ENCODE data around the gene LHPP.
"Not testable (repeated sequence)": the region's sequence is repeated elsewhere in the genome, so short reads cannot be mapped to it uniquely, and the experiment has no call there.

The LHPP gene

GRCh38 chr10:124576526-124577420, 115.2 kb downstream of the LHPP start:
- no peak for DNase-seq

GRCh38 chr10:124577651-124578050, 116.0 kb downstream of the LHPP start:
- DNase-seq: no peak

GRCh38 chr10:124578231-124579010, 116.8 kb downstream of the LHPP start:
- DNase-seq: no peak

- no peak for DNase-seq
Measured at GRCh38 chr10:124579011-124579399, 117.4 kb downstream of the LHPP start.

GRCh38 chr10:124586142-124586541, 124.5 kb downstream of the LHPP start:
- no peak for DNase-seq

GRCh38 chr10:124587811-124588211, 126.2 kb downstream of the LHPP start:
- DNase-seq: no peak

GRCh38 chr10:124588341-124588735, 126.7 kb downstream of the LHPP start:
- DNase-seq: not testable (repeated sequence)

GRCh38 chr10:124588736-124589490, 127.3 kb downstream of the LHPP start:
- DNase-seq: no peak

GRCh38 chr10:124589491-124590041, 127.9 kb downstream of the LHPP start:
- DNase-seq: no peak

- no peak for DNase-seq
Measured at GRCh38 chr10:124590216-124591122, 128.8 kb downstream of the LHPP start.

GRCh38 chr10:124591123-124591495, 129.5 kb downstream of the LHPP start:
- DNase-seq: no peak

GRCh38 chr10:124592101-124592500, 130.5 kb downstream of the LHPP start:
- no peak for DNase-seq

GRCh38 chr10:124592736-124593430, 131.3 kb downstream of the LHPP start:
- no peak for DNase-seq

- DNase-seq: no peak
Measured at GRCh38 chr10:124593431-124593985, 131.9 kb downstream of the LHPP start.

- no peak for DNase-seq
Measured at GRCh38 chr10:124594240-124594639, 132.6 kb downstream of the LHPP start.

GRCh38 chr10:124595143-124595883, 133.7 kb downstream of the LHPP start:
- no peak for DNase-seq

GRCh38 chr10:124596116-124596785, 134.6 kb downstream of the LHPP start:
- no peak for DNase-seq

GRCh38 chr10:124596962-124597845, 135.6 kb downstream of the LHPP start:
- no peak for DNase-seq

- no peak for DNase-seq
Measured at GRCh38 chr10:124597846-124598165, 136.2 kb downstream of the LHPP start.

Data from stimulated activated CD4-positive, alpha-beta T cell treated with anti-CD3 and anti-CD28 coated beads, Interleukin-4, amount 100 ng/mL, for 4 hours (primary cell).